ENCODE measurements around the gene ODAD4.

ODAD4 gene

DNA sequence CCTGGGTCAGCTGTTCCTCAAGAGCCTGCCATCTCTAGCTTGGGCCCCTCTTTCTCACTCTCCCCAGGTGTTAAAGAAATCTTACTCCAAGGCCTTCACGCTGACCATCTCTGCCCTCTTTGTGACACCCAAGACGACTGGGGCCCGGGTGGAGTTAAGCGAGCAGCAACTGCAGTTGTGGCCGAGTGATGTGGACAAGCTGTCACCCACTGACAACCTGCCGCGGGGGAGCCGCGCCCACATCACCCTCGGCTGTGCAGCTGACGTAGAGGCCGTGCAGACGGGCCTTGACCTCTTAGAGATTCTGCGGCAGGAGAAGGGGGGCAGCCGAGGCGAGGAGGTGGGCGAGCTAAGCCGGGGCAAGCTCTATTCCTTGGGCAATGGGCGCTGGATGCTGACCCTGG, 43.0 kb downstream of the ODAD4 start:
- DNase-seq, result no peak

DNA sequence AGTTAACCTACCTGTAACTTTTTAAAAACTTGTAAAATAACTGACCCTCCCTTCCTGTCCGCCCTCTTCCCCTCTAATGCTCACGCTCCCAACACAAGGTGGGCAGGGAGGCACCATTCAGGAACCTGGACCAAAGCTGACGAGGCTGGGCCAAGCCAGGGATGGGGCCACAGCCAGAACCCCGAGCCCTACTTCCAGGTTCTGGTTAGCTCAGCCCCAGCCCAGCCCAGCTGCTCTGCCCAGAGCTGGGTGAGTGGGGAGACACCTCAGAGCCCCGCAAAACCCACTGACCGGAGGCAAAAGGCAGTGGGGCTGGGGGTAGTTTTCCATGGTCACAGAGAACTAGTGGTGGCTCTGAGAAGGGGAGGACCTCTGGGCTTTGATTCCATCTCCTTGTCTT, 43.6 kb downstream of the ODAD4 start:
- DNase-seq, result no peak

- no peak for DNase-seq
Observed at GRCh38 chr17:41974658-41975057, 44.2 kb downstream of the ODAD4 start.

GRCh38 chr17:41975099-41976083, 45.0 kb downstream of the ODAD4 start:
- DNase-seq, result no peak

- no peak for DNase-seq
Observed at GRCh38 chr17:41976142-41976768, 45.8 kb downstream of the ODAD4 start.

- DNase-seq, result no peak
Observed at GRCh38 chr17:41977991-41978390, 47.6 kb downstream of the ODAD4 start.

DNA sequence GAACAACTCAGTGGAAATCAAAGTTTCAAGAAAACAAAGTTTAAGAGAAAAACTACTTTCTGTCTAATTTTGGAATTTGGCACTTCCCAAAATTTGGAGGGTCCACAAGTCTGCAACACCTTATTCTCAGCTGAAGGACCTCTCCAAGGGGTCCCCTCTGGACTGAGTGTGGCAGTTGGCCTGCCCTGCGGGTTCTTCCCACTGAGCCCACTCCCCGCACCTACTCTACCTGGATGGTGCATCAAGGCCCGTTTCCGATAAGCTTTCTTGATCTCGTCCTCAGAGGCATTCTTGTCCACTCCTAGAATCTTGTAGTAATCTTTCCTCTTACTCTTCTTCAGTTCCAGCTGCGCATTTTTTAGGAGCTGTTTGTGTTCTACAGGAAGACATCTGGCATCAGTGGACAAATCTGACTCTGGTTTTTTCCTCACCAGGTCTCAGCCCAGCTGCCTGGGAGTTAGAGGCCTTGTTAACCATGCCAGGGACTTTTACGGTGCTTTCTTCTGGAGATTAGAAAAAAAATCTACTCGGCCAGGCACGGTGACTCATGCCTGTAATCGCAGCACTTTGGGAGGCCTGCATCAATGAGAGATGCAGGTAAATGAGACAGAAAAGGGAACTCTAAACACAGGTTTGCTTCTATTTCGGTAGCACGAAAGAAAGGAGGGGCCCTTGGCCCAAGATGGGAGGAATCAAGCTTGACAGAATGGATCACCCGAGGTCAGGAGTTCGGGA, 51.8 kb downstream of the ODAD4 start:
- DNase-seq, result peak; percentile 30

- no peak for DNase-seq
Observed at GRCh38 chr17:41984454-41984853, 54.0 kb downstream of the ODAD4 start.

- DNase-seq, result no peak
Observed at GRCh38 chr17:41985919-41986318, 55.5 kb downstream of the ODAD4 start.

DNA sequence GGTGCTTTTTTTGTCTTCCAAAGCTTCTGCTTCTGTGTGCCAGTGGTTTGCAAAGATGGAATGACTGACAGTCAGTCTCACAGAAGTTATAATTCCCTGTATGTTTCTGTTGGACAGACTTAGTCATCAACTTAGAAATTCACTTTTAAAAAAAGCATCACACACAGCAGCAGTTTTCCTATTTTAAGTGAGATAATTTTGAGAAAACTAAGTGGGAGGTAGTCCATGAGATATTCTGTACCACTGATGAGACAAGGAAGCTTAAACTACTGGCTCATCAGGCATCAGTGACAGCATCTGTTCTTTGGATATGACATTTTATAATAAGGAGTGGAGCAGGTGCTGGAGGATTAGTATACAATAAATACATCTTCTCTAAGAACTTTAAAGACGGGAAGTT, 56.2 kb downstream of the ODAD4 start:
- DNase-seq, result no peak

DNA sequence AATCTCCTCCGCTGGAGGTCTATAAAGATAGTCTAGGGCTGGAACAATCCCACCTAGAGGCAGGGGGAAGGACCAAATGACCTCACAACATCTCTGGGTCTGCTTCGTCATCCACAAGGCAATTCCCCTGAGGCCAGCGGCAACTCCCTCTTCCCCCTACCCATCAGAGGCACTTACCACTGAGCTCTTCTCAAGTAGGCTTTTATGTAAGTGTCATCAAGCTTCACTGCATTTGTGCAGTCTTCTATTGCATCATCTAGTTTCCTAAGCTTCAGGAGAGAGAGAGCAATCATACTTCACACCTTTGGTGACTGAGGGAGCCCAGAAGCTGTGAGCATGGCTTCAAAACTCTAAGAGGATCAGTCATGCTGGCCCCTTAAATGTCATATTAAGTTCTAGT, 57.2 kb downstream of the ODAD4 start:
- DNase-seq, result no peak

- DNase-seq, result no peak
Observed at GRCh38 chr17:41988418-41988817, 58.0 kb downstream of the ODAD4 start.

- no peak for DNase-seq
Observed at GRCh38 chr17:41989702-41990419, 59.4 kb downstream of the ODAD4 start.

GRCh38 chr17:41992576-41992975, 62.2 kb downstream of the ODAD4 start:
- DNase-seq, result no peak

DNA sequence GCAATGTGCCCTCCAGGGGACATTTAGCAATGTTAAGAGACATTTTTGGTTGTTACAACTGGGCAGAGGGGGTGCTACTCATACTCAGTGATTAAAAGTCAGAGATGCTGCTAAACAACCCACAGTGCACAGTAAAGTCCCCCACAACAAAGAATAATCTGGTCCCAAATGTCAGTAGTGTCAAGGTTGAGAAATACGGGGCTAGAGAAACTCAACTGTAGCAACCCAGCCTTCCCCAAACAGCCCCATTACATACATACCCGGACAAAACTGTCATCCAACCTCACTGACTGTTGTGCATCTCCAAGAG, 66.4 kb downstream of the ODAD4 start:
- no peak for DNase-seq

GRCh38 chr17:41998497-41998896, 68.1 kb downstream of the ODAD4 start:
- DNase-seq, result no peak

- no peak for DNase-seq
Observed at GRCh38 chr17:42000413-42001133, 70.2 kb downstream of the ODAD4 start.

- no peak for DNase-seq
Observed at GRCh38 chr17:42001729-42002128, 71.3 kb downstream of the ODAD4 start.

DNA sequence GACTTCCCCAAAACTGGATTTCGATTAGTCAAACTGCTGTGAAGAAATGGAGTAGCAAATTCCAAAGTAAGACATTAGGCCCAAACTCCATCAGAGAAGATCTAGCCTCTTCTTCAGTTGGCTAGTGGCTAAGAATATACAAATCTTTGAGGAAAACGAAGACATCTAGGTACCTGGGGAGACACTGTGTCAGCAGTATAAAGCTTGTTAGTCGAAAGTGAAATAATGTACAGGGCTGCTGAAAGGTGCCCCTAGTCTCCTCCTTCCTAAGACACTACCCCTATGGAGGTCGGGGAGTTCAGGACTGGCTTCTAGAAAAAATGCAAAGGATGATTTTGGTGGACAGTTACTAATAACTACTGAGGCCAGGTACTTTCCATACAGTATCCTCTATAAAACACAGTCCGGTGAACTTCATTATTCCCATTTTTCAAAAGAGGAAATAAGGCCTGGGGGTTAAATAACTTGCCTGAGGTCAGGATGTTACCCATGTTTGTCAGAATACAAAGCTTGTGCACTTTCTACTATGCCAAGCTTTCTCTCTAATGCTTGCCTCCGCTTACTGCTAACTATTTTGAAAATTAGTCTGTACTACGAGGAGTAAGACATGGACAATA, 71.9 kb downstream of the ODAD4 start:
- no peak for DNase-seq

DNA sequence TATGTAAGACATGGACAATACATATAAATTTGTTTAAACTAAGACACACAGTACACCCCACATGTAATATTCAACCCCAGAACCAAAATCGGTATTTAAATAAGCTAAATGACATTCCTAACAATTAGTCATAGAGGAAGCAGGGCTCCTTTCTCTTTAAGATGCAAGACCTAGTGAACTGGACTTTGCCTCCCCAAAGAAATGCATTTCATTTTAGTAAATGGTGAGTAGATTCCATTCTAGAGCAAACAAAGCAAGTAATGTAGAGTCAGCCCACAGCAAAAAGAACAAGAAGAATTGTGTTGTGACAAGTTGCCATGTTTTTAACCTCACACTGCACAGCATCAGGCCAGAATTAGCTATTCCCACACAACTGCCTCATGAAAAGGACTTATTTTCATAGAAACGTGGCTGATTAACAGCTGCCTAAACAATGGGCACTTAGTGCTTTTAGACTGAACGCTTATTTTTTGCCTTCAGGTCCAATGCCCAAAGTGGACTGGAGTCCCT, 72.4 kb downstream of the ODAD4 start:
- no peak for DNase-seq

DNA sequence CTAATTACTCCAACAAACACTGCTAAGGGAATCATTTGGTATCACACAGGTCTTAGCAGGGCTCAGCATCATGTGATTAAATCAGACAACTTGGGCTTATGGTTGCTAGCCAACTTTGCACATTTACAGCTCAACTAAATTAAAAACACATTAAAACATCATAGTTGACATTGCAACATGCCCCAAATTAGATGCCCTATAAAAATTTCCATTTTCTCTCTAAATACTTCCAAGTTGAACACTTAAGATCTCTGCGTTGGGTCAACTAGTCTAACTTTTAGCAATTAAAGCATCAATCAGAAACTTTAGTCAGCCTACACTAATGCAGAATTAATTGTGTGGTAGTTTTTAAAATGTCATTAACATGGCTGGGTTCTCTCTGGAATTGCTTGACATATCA, 74.7 kb downstream of the ODAD4 start:
- no peak for DNase-seq

- no peak for DNase-seq
Observed at GRCh38 chr17:42009170-42009569, 78.8 kb downstream of the ODAD4 start.
